Testis (tissue), 2 donors: ENCODE data around the gene LY6G5B.

Source experiments
- POLR2A ChIP-seq: fragments of 450-650 bp; IDR thresholded peaks from one replicate; pipeline ENCODE4 v1.6.1; 2017; ENCODE audit warnings: antibody characterized with exemption, mild to moderate bottlenecking, moderate library complexity
- TF ChIP-seq, protein P1 (sequence below), 3 experiments: fragments of 450-650 bp in 2 of 3; fragments of 200-600 bp in 1 of 3; sonication (generic) in 1 of 3; IDR thresholded peaks; one replicate each; pipeline ENCODE4 v1.5.1; 2016 to 2019; ENCODE audit warnings: antibody characterized with exemption in 3 of 3, mild to moderate bottlenecking in 2 of 3, moderate library complexity in 1 of 3

DNA sequence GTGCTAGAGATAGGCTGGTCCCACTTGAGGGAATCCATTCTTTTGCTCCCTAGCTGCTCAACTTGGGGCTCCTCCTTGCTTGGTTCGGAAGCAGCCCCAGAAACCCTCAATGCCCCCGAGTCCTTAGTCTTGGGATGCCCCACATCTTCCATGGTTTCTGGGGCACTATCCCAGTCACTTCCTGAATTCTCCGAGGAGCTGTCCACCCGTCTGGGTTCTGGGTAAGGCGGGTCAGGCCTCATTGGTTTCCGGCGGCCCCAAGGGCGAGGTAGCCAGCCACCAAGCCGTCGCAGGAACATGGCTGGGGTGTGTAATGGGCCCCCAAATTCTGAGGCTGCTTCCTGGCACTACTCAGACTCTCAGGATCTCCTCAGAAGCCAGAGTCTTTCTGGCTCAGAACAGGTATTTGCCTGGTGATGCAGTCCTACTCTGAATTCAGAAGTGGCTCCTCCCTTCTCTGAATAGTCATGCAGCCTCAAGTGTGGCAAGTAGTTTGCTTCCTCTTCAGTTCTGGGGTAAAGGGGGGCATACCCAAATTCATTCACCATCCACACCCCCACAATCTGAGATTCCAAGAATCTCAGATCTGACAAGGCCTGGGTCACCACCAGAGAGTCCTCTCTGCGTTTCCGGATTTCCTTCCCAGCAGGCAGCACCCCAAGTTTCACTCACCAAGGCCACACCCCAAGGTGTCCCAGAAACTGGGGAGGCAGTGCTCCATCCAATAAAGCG is 10.0 kb upstream of the LY6G5B start:
- TF ChIP-seq, protein P1, sequence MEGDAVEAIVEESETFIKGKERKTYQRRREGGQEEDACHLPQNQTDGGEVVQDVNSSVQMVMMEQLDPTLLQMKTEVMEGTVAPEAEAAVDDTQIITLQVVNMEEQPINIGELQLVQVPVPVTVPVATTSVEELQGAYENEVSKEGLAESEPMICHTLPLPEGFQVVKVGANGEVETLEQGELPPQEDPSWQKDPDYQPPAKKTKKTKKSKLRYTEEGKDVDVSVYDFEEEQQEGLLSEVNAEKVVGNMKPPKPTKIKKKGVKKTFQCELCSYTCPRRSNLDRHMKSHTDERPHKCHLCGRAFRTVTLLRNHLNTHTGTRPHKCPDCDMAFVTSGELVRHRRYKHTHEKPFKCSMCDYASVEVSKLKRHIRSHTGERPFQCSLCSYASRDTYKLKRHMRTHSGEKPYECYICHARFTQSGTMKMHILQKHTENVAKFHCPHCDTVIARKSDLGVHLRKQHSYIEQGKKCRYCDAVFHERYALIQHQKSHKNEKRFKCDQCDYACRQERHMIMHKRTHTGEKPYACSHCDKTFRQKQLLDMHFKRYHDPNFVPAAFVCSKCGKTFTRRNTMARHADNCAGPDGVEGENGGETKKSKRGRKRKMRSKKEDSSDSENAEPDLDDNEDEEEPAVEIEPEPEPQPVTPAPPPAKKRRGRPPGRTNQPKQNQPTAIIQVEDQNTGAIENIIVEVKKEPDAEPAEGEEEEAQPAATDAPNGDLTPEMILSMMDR (IDR thresholded peaks at IDR 0.05), result no peak
- no peak for TF ChIP-seq POLR2A
